ENCODE results near the gene EPHA1.
A peak's percentile ranks its signal among the peaks of the same experiment; 100 is the strongest.

The EPHA1 gene

GRCh38 chr7:143389316-143390103 is 19.1 kb downstream of the EPHA1 start:
- no peak overlapping the region for H3K4me3 Mint-ChIP-seq
- no peak overlapping the region for H3K27ac Mint-ChIP-seq
- no peaks in the 10 kb centered on the region for H3K27me3 Mint-ChIP-seq
- H3K36me3 Mint-ChIP-seq, result peaks cover 40% of the 10 kb centered on the region
- H3K4me1 Mint-ChIP-seq, result no peaks in the 10 kb centered on the region
- no peak for ATAC-seq
- no peaks in the 10 kb centered on the region for H3K9me3 Mint-ChIP-seq

GRCh38 chr7:143388491-143389101 is 20.1 kb downstream of the EPHA1 start:
- H3K36me3 Mint-ChIP-seq, result peaks cover 35% of the 10 kb centered on the region
- no peaks in the 10 kb centered on the region for H3K4me1 Mint-ChIP-seq
- H3K27ac Mint-ChIP-seq, result no peak overlapping the region
- H3K27me3 Mint-ChIP-seq, result no peaks in the 10 kb centered on the region
- H3K4me3 Mint-ChIP-seq, result no peak overlapping the region
- no peaks in the 10 kb centered on the region for H3K9me3 Mint-ChIP-seq
- no peak for ATAC-seq

- Mint-ChIP-seq H3K4me3 (no peak overlapping the region), H3K27me3 (no peaks in the 10 kb centered on the region), H3K36me3 (peaks cover 34% of the 10 kb centered on the region), H3K4me1 (peaks cover 4% of the 10 kb centered on the region), H3K9me3 (no peaks in the 10 kb centered on the region), H3K27ac (no peak overlapping the region)
- ATAC-seq, result no peak
Observed at GRCh38 chr7:143388051-143388450, 20.6 kb downstream of the EPHA1 start.

- ATAC-seq, result no peak
Observed at GRCh38 chr7:143387156-143387975, 21.3 kb downstream of the EPHA1 start.

GRCh38 chr7:143385891-143386781 is 22.5 kb downstream of the EPHA1 start:
- no peak overlapping the region for H3K4me3 Mint-ChIP-seq
- H3K9me3 Mint-ChIP-seq, result no peaks in the 10 kb centered on the region
- H3K36me3 Mint-ChIP-seq, result peaks cover 21% of the 10 kb centered on the region
- no peak overlapping the region for H3K27ac Mint-ChIP-seq
- peaks cover 14% of the 10 kb centered on the region for H3K4me1 Mint-ChIP-seq
- ATAC-seq, result no peak
- H3K27me3 Mint-ChIP-seq, result no peaks in the 10 kb centered on the region

More at GRCh38 chr7:143387156-143387975, 21.3 kb downstream of the EPHA1 start:
- H3K36me3 Mint-ChIP-seq, result peaks cover 27% of the 10 kb centered on the region
- no peak overlapping the region for H3K27ac Mint-ChIP-seq
- H3K4me3 Mint-ChIP-seq, result no peak overlapping the region
- H3K9me3 Mint-ChIP-seq, result no peaks in the 10 kb centered on the region
- H3K4me1 Mint-ChIP-seq, result peaks cover 10% of the 10 kb centered on the region
- H3K27me3 Mint-ChIP-seq, result no peaks in the 10 kb centered on the region

- H3K4me3 Mint-ChIP-seq, result no peak overlapping the region
- no peaks in the 10 kb centered on the region for H3K27me3 Mint-ChIP-seq
Observed at GRCh38 chr7:143384661-143385631, 23.7 kb downstream of the EPHA1 start.

GRCh38 chr7:143384148-143384547 is 24.5 kb downstream of the EPHA1 start:
- no peak for ATAC-seq
- no peaks in the 10 kb centered on the region for H3K9me3 Mint-ChIP-seq
- H3K4me1 Mint-ChIP-seq, result peaks cover 23% of the 10 kb centered on the region
- no peak overlapping the region for H3K27ac Mint-ChIP-seq
- H3K4me3 Mint-ChIP-seq, result no peak overlapping the region
- no peaks in the 10 kb centered on the region for H3K27me3 Mint-ChIP-seq
- peaks cover 2% of the 10 kb centered on the region for H3K36me3 Mint-ChIP-seq

More at GRCh38 chr7:143384661-143385631, 23.7 kb downstream of the EPHA1 start:
- no peak for ATAC-seq
- Mint-ChIP-seq H3K9me3 (no peaks in the 10 kb centered on the region), H3K27ac (no peak overlapping the region), H3K36me3 (peaks cover 10% of the 10 kb centered on the region), H3K4me1 (peaks cover 15% of the 10 kb centered on the region)

- ATAC-seq, result no peak
- H3K9me3 Mint-ChIP-seq, result no peaks in the 10 kb centered on the region
- no peak overlapping the region for H3K4me3 Mint-ChIP-seq
- H3K27me3 Mint-ChIP-seq, result no peaks in the 10 kb centered on the region
- H3K27ac Mint-ChIP-seq, result no peak overlapping the region
- H3K4me1 Mint-ChIP-seq, result peaks cover 29% of the 10 kb centered on the region
- no peaks in the 10 kb centered on the region for H3K36me3 Mint-ChIP-seq
Observed at GRCh38 chr7:143383642-143383957, 25.1 kb downstream of the EPHA1 start.

GRCh38 chr7:143382791-143383641 is 25.6 kb downstream of the EPHA1 start:
- Mint-ChIP-seq H3K9me3 (no peaks in the 10 kb centered on the region), H3K4me1 (peaks cover 32% of the 10 kb centered on the region), H3K36me3 (no peaks in the 10 kb centered on the region), H3K4me3 (peak overlapping the region; percentile 46), H3K27ac (peak overlapping the region; percentile 25), H3K27me3 (no peaks in the 10 kb centered on the region)
- ATAC-seq, result no peak

- H3K9me3 Mint-ChIP-seq, result no peaks in the 10 kb centered on the region
- peak overlapping the region; percentile 25 for H3K27ac Mint-ChIP-seq
- H3K36me3 Mint-ChIP-seq, result no peaks in the 10 kb centered on the region
- no peak for ATAC-seq
- H3K27me3 Mint-ChIP-seq, result no peaks in the 10 kb centered on the region
- peak overlapping the region; percentile 71 for H3K4me3 Mint-ChIP-seq
- peaks cover 34% of the 10 kb centered on the region for H3K4me1 Mint-ChIP-seq
Observed at GRCh38 chr7:143382126-143382790, 26.4 kb downstream of the EPHA1 start.

GRCh38 chr7:143381427-143382125 is 27.1 kb downstream of the EPHA1 start:
- Mint-ChIP-seq H3K9me3 (no peaks in the 10 kb centered on the region), H3K36me3 (no peaks in the 10 kb centered on the region), H3K27ac (peak overlapping the region; percentile 25), H3K27me3 (no peaks in the 10 kb centered on the region), H3K4me1 (peaks cover 37% of the 10 kb centered on the region), H3K4me3 (peak overlapping the region; percentile 71)
- peak; percentile 1 for ATAC-seq

- Mint-ChIP-seq H3K36me3 (no peaks in the 10 kb centered on the region), H3K4me3 (peak within 1 kb of the TSS; percentile 88), H3K27ac (peak within 1 kb of the TSS; percentile 83), H3K9me3 (no peaks in the 10 kb centered on the region), H3K4me1 (peaks cover 45% of the 10 kb centered on the region), H3K27me3 (no peaks in the 10 kb centered on the region)
- ATAC-seq, result peak; percentile 89
Observed at GRCh38 chr7:143380646-143381426, 27.8 kb downstream of the EPHA1 start, which contains the start of gene ZYX. Gene ZYX (plus strand): TSS chr7:143381345. CDS start chr7:143381572, 227 bp downstream.
